ENCODE measurements around the gene RPL5.

Gene RPL5

GRCh38 chr1:92877792-92878191, 46.0 kb downstream of the RPL5 start:
- H3K27ac ChIP-seq (ENCODE audit: low read depth, low read length, severe bottlenecking), result no peak overlapping the region
- H3K4me1 ChIP-seq (ENCODE audit: control insufficient read depth, insufficient read depth, low read length, poor library complexity, severe bottlenecking), result peaks cover 2% of the 10 kb centered on the region
- peaks cover 2% of the 10 kb centered on the region for H3K9me3 ChIP-seq (ENCODE audit: control insufficient read depth, low read length)
- WGBS, 2 experiments (ENCODE audit: insufficient coverage in 2 of 2), result 94 to 100% methylated on average over 1 to 2 of the region's 4 CpGs
- no peak overlapping the region for H3K4me3 ChIP-seq (ENCODE audit: extremely low read depth, insufficient read depth, low read length, poor library complexity, severe bottlenecking)
- H3K36me3 ChIP-seq (ENCODE audit: control insufficient read depth, insufficient read depth, low read length), result no peaks in the 10 kb centered on the region

- H3K27ac ChIP-seq (ENCODE audit: low read depth, low read length, severe bottlenecking), result no peak overlapping the region
- no peak overlapping the region for H3K4me3 ChIP-seq (ENCODE audit: extremely low read depth, insufficient read depth, low read length, poor library complexity, severe bottlenecking)
- no peaks in the 10 kb centered on the region for H3K36me3 ChIP-seq (ENCODE audit: control insufficient read depth, insufficient read depth, low read length)
- H3K4me1 ChIP-seq (ENCODE audit: control insufficient read depth, insufficient read depth, low read length, poor library complexity, severe bottlenecking), result peaks cover 9% of the 10 kb centered on the region
- WGBS, 2 experiments (ENCODE audit: insufficient coverage in 2 of 2), result 100% methylated on average over 1 of the region's 4 CpGs; no CpG with 5 or more reads in 1 of the 2 experiments
- no peaks in the 10 kb centered on the region for H3K9me3 ChIP-seq (ENCODE audit: control insufficient read depth, low read length)
Observed at GRCh38 chr1:92879316-92879968, 47.6 kb downstream of the RPL5 start.

GRCh38 chr1:92881391-92881790, 49.6 kb downstream of the RPL5 start:
- Histone ChIP-seq H3K4me1 (ENCODE audit: control insufficient read depth, insufficient read depth, low read length, poor library complexity, severe bottlenecking) (peaks cover 9% of the 10 kb centered on the region), H3K27ac (ENCODE audit: low read depth, low read length, severe bottlenecking) (no peak overlapping the region), H3K4me3 (ENCODE audit: extremely low read depth, insufficient read depth, low read length, poor library complexity, severe bottlenecking) (no peak overlapping the region), H3K9me3 (ENCODE audit: control insufficient read depth, low read length) (no peaks in the 10 kb centered on the region), H3K36me3 (ENCODE audit: control insufficient read depth, insufficient read depth, low read length) (no peaks in the 10 kb centered on the region)
- WGBS, 2 experiments (ENCODE audit: insufficient coverage in 2 of 2), result 86% methylated on average over 1 of the region's 3 CpGs; no CpG with 5 or more reads in 1 of the 2 experiments

- H3K36me3 ChIP-seq (ENCODE audit: control insufficient read depth, insufficient read depth, low read length), result no peaks in the 10 kb centered on the region
- H3K4me1 ChIP-seq (ENCODE audit: control insufficient read depth, insufficient read depth, low read length, poor library complexity, severe bottlenecking), result peaks cover 9% of the 10 kb centered on the region
- no peaks in the 10 kb centered on the region for H3K9me3 ChIP-seq (ENCODE audit: control insufficient read depth, low read length)
- H3K27ac ChIP-seq (ENCODE audit: low read depth, low read length, severe bottlenecking), result no peak overlapping the region
- WGBS, 2 experiments (ENCODE audit: insufficient coverage in 2 of 2), result 50% methylated on average over 1 of the region's 1 CpG; no CpG with 5 or more reads in 1 of the 2 experiments
- no peak overlapping the region for H3K4me3 ChIP-seq (ENCODE audit: extremely low read depth, insufficient read depth, low read length, poor library complexity, severe bottlenecking)
Observed at GRCh38 chr1:92882819-92883218, 51.0 kb downstream of the RPL5 start.

GRCh38 chr1:92883297-92883696, 51.5 kb downstream of the RPL5 start:
- no peaks in the 10 kb centered on the region for H3K36me3 ChIP-seq (ENCODE audit: control insufficient read depth, insufficient read depth, low read length)
- no peak overlapping the region for H3K27ac ChIP-seq (ENCODE audit: low read depth, low read length, severe bottlenecking)
- H3K4me3 ChIP-seq (ENCODE audit: extremely low read depth, insufficient read depth, low read length, poor library complexity, severe bottlenecking), result no peak overlapping the region
- H3K4me1 ChIP-seq (ENCODE audit: control insufficient read depth, insufficient read depth, low read length, poor library complexity, severe bottlenecking), result peaks cover 9% of the 10 kb centered on the region
- H3K9me3 ChIP-seq (ENCODE audit: control insufficient read depth, low read length), result no peaks in the 10 kb centered on the region

- Histone ChIP-seq H3K4me3 (ENCODE audit: extremely low read depth, insufficient read depth, low read length, poor library complexity, severe bottlenecking) (no peak overlapping the region), H3K27ac (ENCODE audit: low read depth, low read length, severe bottlenecking) (no peak overlapping the region), H3K4me1 (ENCODE audit: control insufficient read depth, insufficient read depth, low read length, poor library complexity, severe bottlenecking) (peaks cover 9% of the 10 kb centered on the region), H3K36me3 (ENCODE audit: control insufficient read depth, insufficient read depth, low read length) (no peaks in the 10 kb centered on the region), H3K9me3 (ENCODE audit: control insufficient read depth, low read length) (peaks cover 4% of the 10 kb centered on the region)
- no CpG with 5 or more reads among the region's 1 CpG for WGBS, 2 experiments (ENCODE audit: insufficient coverage in 2 of 2)
Observed at GRCh38 chr1:92884195-92884594, 52.4 kb downstream of the RPL5 start.

- Histone ChIP-seq H3K4me1 (ENCODE audit: control insufficient read depth, insufficient read depth, low read length, poor library complexity, severe bottlenecking) (peaks cover 9% of the 10 kb centered on the region), H3K36me3 (ENCODE audit: control insufficient read depth, insufficient read depth, low read length) (no peaks in the 10 kb centered on the region), H3K4me3 (ENCODE audit: extremely low read depth, insufficient read depth, low read length, poor library complexity, severe bottlenecking) (no peak overlapping the region), H3K27ac (ENCODE audit: low read depth, low read length, severe bottlenecking) (no peak overlapping the region), H3K9me3 (ENCODE audit: control insufficient read depth, low read length) (peaks cover 9% of the 10 kb centered on the region)
- WGBS, 2 experiments (ENCODE audit: insufficient coverage in 2 of 2), result 92 to 100% methylated on average over 1 to 2 of the region's 2 CpGs
Observed at GRCh38 chr1:92886886-92887419, 55.1 kb downstream of the RPL5 start.

- Histone ChIP-seq H3K36me3 (ENCODE audit: control insufficient read depth, insufficient read depth, low read length) (no peaks in the 10 kb centered on the region), H3K4me1 (ENCODE audit: control insufficient read depth, insufficient read depth, low read length, poor library complexity, severe bottlenecking) (peaks cover 9% of the 10 kb centered on the region), H3K4me3 (ENCODE audit: extremely low read depth, insufficient read depth, low read length, poor library complexity, severe bottlenecking) (no peak overlapping the region), H3K27ac (ENCODE audit: low read depth, low read length, severe bottlenecking) (no peak overlapping the region), H3K9me3 (ENCODE audit: control insufficient read depth, low read length) (peaks cover 9% of the 10 kb centered on the region)
- WGBS, 2 experiments (ENCODE audit: insufficient coverage in 2 of 2), result 80% methylated on average over 1 of the region's 2 CpGs; no CpG with 5 or more reads in 1 of the 2 experiments
Observed at GRCh38 chr1:92887465-92887864, 55.6 kb downstream of the RPL5 start.
